ENCODE results near the gene UGT1A9.
"Not testable (repeated sequence)": the region's sequence is repeated elsewhere in the genome, so short reads cannot be mapped to it uniquely, and the experiment has no call there.

UGT1A9 gene

GRCh38 chr2:233680361-233681045, 8.8 kb downstream of the UGT1A9 start:
- DNase-seq (ENCODE audit: low spot score): no peak

- DNase-seq (ENCODE audit: low spot score): no peak
Measured at GRCh38 chr2:233681521-233682099, 9.9 kb downstream of the UGT1A9 start, which contains the start of gene UGT1A7. UGT1A7 (plus strand) TSS chr2:233681901; CDS start chr2:233681938, 37 bp downstream.

- no peak for DNase-seq (ENCODE audit: low spot score)
Measured at GRCh38 chr2:233684640-233685039, 12.9 kb downstream of the UGT1A9 start.

- no peak for DNase-seq (ENCODE audit: low spot score)
Measured at GRCh38 chr2:233686928-233687327, 15.2 kb downstream of the UGT1A9 start.

- no peak for DNase-seq (ENCODE audit: low spot score)
Measured at GRCh38 chr2:233688341-233688740, 16.6 kb downstream of the UGT1A9 start.

GRCh38 chr2:233689031-233689430, 17.3 kb downstream of the UGT1A9 start:
- no peak for DNase-seq (ENCODE audit: low spot score)

- DNase-seq (ENCODE audit: low spot score): no peak
Measured at GRCh38 chr2:233689501-233689900, 17.8 kb downstream of the UGT1A9 start.

GRCh38 chr2:233690444-233690843, 18.7 kb downstream of the UGT1A9 start:
- no peak for DNase-seq (ENCODE audit: low spot score)

- DNase-seq (ENCODE audit: low spot score): peak; percentile 58
Measured at GRCh38 chr2:233691443-233692433, 20.0 kb downstream of the UGT1A9 start.

GRCh38 chr2:233692648-233693047, 20.9 kb downstream of the UGT1A9 start, which contains the start of gene UGT1A6:
UGT1A6 (plus strand) TSS chr2:233692890; CDS start chr2:233693005, 115 bp downstream.
- DNase-seq (ENCODE audit: low spot score): peak; percentile 37

GRCh38 chr2:233693963-233694362, 22.3 kb downstream of the UGT1A9 start:
- DNase-seq (ENCODE audit: low spot score): no peak

- DNase-seq (ENCODE audit: low spot score): no peak
Measured at GRCh38 chr2:233698740-233699139, 27.0 kb downstream of the UGT1A9 start.

- DNase-seq (ENCODE audit: low spot score): no peak
Measured at GRCh38 chr2:233699424-233700027, 27.8 kb downstream of the UGT1A9 start.

GRCh38 chr2:233700028-233700635, 28.4 kb downstream of the UGT1A9 start:
- DNase-seq (ENCODE audit: low spot score): no peak

GRCh38 chr2:233700842-233701241, 29.1 kb downstream of the UGT1A9 start:
- DNase-seq (ENCODE audit: low spot score): not testable (repeated sequence)

GRCh38 chr2:233702238-233702637, 30.5 kb downstream of the UGT1A9 start:
- no peak for DNase-seq (ENCODE audit: low spot score)

GRCh38 chr2:233705911-233706506, 34.3 kb downstream of the UGT1A9 start:
- DNase-seq (ENCODE audit: low spot score): no peak

- DNase-seq (ENCODE audit: low spot score): no peak
Measured at GRCh38 chr2:233706720-233707119, 35.0 kb downstream of the UGT1A9 start.

GRCh38 chr2:233707940-233708644, 36.4 kb downstream of the UGT1A9 start:
- no peak for DNase-seq (ENCODE audit: low spot score)

- DNase-seq (ENCODE audit: low spot score): no peak
Measured at GRCh38 chr2:233708942-233709341, 37.2 kb downstream of the UGT1A9 start.

All from SW480 (cell line).